Endodermal cell (in vitro differentiated cells): ENCODE measurements around the gene FAM200A. TPM values are rescaled to one million over a fixed set of nuclear protein-coding genes. Genes with fewer than 3 reads are reported as not detected.

Experiments
- DNase-seq: peaks from one replicate; pipeline ENCODE4 v3.0.0-alpha.2; 2017
- H3K27ac ChIP-seq: 2 replicates; pipeline ENCODE4 v1.5.1; 2013; ENCODE audit warnings: mild to moderate bottlenecking, low read depth, low read length, moderate library complexity
- H3K27me3 ChIP-seq: 2 replicates; pipeline ENCODE4 v1.6.1; 2013; ENCODE audit warnings: mild to moderate bottlenecking, low read length, moderate library complexity; ENCODE audit not compliant: insufficient read depth, control insufficient read depth, poor library complexity, severe bottlenecking
- H3K36me3 ChIP-seq: 2 replicates; pipeline ENCODE4 v1.7.0; 2013; ENCODE audit warnings: mild to moderate bottlenecking, low read length, moderate library complexity; ENCODE audit not compliant: control insufficient read depth, insufficient read depth
- H3K4me1 ChIP-seq: one replicate; pipeline ENCODE4 v1.7.0; 2013; ENCODE audit warnings: low read length; ENCODE audit not compliant: control insufficient read depth, insufficient read depth
- H3K4me3 ChIP-seq: 2 replicates; pipeline ENCODE4 v1.5.1; 2013; ENCODE audit warnings: mild to moderate bottlenecking, low read length, moderate library complexity
- H3K9ac ChIP-seq: 2 replicates; pipeline ENCODE4 v1.6.1; 2013; ENCODE audit warnings: mild to moderate bottlenecking, low read length, moderate library complexity; ENCODE audit not compliant: poor library complexity, severe bottlenecking; ENCODE audit errors: extremely low read depth
- H3K9me3 ChIP-seq: 2 replicates; pipeline ENCODE4 v1.6.1; 2013; ENCODE audit warnings: mild to moderate bottlenecking, low read length, moderate library complexity; ENCODE audit not compliant: control insufficient read depth
- H3K27ac Mint-ChIP-seq: 2 replicates; pipeline ENCODE4 v1.8.0; 2020; ENCODE audit warnings: mixed read lengths
- H3K27me3 Mint-ChIP-seq: 2 replicates; pipeline ENCODE4 v1.8.0; 2021; ENCODE audit warnings: mild to moderate bottlenecking, mixed read lengths; ENCODE audit not compliant: insufficient read depth
- H3K36me3 Mint-ChIP-seq: 2 replicates; pipeline ENCODE4 v1.8.0; 2020; ENCODE audit warnings: low read depth, mixed read lengths
- H3K4me1 Mint-ChIP-seq: 2 replicates; pipeline ENCODE4 v1.8.0; 2020; ENCODE audit warnings: mixed read lengths
- H3K4me3 Mint-ChIP-seq: 2 replicates; pipeline ENCODE4 v1.8.0; 2020; ENCODE audit warnings: mild to moderate bottlenecking, moderate library complexity, mixed read lengths
- H3K9me3 Mint-ChIP-seq: 2 replicates; pipeline ENCODE4 v1.8.0; 2020; ENCODE audit warnings: mild to moderate bottlenecking, mixed read lengths
- WGBS, 2 experiments: methylation state at CpG; one replicate each; pipeline versions ENCODE4 v1.1.5 to v1.1.7; 2013; ENCODE audit warnings: missing lambda C conversion rate in 2 of 2, mixed read lengths in 1 of 2; ENCODE audit not compliant: insufficient coverage in 1 of 2, insufficient read length in 1 of 2; 5-methylcytosine and 5-hydroxymethylcytosine counted together
- total RNA-seq, 2 donors: library from RNA; stranded (reverse); fragmentation: NEBNext Ultra II Directional in 1 of 2; extraction: Animal tissue kit (Norgen Biotek cat#: 25700) in 1 of 2; gene quantifications; 2 replicates in 1 of 2; 3 replicates in 1 of 2; pipeline ENCODE4 v1.2.1, GENCODE V29; 2021
- TF ChIP-seq, protein P1 (sequence below): fragments of 200-600 bp; sonication (generic); conservative IDR thresholded peaks from 2 replicates; pipeline ENCODE4 v1.5.0; 2021; ENCODE audit warnings: antibody characterized with exemption, mild to moderate bottlenecking

FAM200A gene
- total RNA-seq, 2 donors from 2014 or later, result 7.7 to 8.3 TPM

DNA sequence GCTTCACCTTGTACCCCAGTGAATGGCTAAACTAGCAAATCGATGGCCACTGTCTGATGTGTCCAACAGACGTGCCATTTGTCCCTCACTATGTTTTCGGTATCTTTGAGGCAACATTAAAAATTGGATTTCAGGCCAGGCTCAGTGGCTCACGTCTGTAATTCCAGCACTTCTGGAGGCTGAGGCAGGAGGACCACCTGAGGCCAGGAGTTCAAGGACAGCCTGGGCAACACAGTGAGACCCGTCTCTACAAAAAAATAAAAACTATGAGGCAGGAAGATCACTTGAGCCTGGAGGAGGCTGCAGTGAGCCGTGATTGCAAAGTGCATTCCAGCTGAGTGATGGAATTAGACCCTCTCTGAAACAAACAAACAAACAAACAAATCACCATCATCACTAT, 8.0 kb downstream of the FAM200A start:
- Histone ChIP-seq H3K4me1 (no peaks in the 10 kb centered on the region), H3K4me3 (no peak overlapping the region), H3K27ac (no peak overlapping the region), H3K9me3 (peaks cover 35% of the 10 kb centered on the region), H3K36me3 (peaks cover 24% of the 10 kb centered on the region), H3K9ac (no peak overlapping the region), H3K27me3 (no peaks in the 10 kb centered on the region)
- TF ChIP-seq, protein P1, sequence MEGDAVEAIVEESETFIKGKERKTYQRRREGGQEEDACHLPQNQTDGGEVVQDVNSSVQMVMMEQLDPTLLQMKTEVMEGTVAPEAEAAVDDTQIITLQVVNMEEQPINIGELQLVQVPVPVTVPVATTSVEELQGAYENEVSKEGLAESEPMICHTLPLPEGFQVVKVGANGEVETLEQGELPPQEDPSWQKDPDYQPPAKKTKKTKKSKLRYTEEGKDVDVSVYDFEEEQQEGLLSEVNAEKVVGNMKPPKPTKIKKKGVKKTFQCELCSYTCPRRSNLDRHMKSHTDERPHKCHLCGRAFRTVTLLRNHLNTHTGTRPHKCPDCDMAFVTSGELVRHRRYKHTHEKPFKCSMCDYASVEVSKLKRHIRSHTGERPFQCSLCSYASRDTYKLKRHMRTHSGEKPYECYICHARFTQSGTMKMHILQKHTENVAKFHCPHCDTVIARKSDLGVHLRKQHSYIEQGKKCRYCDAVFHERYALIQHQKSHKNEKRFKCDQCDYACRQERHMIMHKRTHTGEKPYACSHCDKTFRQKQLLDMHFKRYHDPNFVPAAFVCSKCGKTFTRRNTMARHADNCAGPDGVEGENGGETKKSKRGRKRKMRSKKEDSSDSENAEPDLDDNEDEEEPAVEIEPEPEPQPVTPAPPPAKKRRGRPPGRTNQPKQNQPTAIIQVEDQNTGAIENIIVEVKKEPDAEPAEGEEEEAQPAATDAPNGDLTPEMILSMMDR, result no peak
- no peaks in the 10 kb centered on the region for H3K4me1 Mint-ChIP-seq
- H3K9me3 Mint-ChIP-seq, result peaks cover 83% of the 10 kb centered on the region
- H3K4me3 Mint-ChIP-seq, result no peak overlapping the region
- WGBS, 2 experiments, result 89 to 95% methylated on average over 5 to 6 of the region's 6 CpGs
- no peak for DNase-seq
- peaks cover 3% of the 10 kb centered on the region for H3K27me3 Mint-ChIP-seq
- H3K27ac Mint-ChIP-seq, result no peak overlapping the region
- peaks cover 52% of the 10 kb centered on the region for H3K36me3 Mint-ChIP-seq

DNA sequence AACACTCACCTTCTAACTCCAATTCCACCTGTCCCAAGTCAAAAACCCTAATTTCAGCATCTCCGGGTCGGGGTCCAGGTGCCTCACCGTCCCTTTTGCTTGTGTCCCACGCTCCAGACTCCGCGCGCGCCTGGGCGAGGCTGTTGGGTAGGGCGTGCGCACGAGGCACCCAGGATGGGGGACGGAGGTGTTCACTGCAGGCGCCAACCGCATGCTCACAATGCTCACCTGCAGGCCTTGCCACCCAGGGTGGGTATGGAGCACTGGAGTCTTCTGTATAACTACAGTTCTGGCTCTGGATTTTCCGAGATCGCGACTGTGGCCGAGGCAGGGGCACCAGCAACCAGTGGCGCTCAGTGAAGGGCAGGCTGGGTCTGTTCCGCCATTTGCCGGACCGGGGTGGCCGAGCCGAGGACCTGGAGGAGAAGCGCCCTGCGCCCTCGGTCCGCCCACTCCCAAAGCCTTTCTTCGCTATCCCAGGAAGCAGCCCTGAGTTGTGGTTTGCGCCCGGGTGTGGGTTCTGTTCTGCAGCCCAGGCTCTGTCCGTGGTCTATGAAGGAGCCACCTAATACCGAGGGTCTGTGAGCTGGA, 8.7 kb downstream of the FAM200A start:
- Histone ChIP-seq H3K9me3 (peaks cover 34% of the 10 kb centered on the region), H3K27ac (no peak overlapping the region), H3K4me1 (no peaks in the 10 kb centered on the region), H3K9ac (no peak overlapping the region), H3K4me3 (no peak overlapping the region), H3K27me3 (no peaks in the 10 kb centered on the region), H3K36me3 (peaks cover 20% of the 10 kb centered on the region)
- peaks cover 47% of the 10 kb centered on the region for H3K36me3 Mint-ChIP-seq
- H3K9me3 Mint-ChIP-seq, result peaks cover 84% of the 10 kb centered on the region
- 96% methylated on average over 19 to 34 of the region's 34 CpGs for WGBS, 2 experiments
- TF ChIP-seq, protein P1, result no peak
- peaks cover 3% of the 10 kb centered on the region for H3K27me3 Mint-ChIP-seq
- no peak overlapping the region for H3K4me3 Mint-ChIP-seq
- DNase-seq, result no peak
- no peak overlapping the region for H3K27ac Mint-ChIP-seq
- no peaks in the 10 kb centered on the region for H3K4me1 Mint-ChIP-seq

GRCh38 chr7:99541212-99541611, 10.7 kb downstream of the FAM200A start:
- no peak overlapping the region for H3K27ac ChIP-seq
- Mint-ChIP-seq H3K27ac (no peak overlapping the region), H3K4me1 (no peaks in the 10 kb centered on the region), H3K9me3 (peaks cover 86% of the 10 kb centered on the region), H3K4me3 (no peak overlapping the region), H3K36me3 (peaks cover 27% of the 10 kb centered on the region), H3K27me3 (peaks cover 6% of the 10 kb centered on the region)
- H3K9ac ChIP-seq, result no peak overlapping the region
- DNase-seq, result no peak
- peaks cover 14% of the 10 kb centered on the region for H3K9me3 ChIP-seq
- no peaks in the 10 kb centered on the region for H3K4me1 ChIP-seq
- no peak overlapping the region for H3K4me3 ChIP-seq
- TF ChIP-seq, protein P1, result no peak
- H3K27me3 ChIP-seq, result no peaks in the 10 kb centered on the region
- 90 to 93% methylated on average over 9 of the region's 9 CpGs for WGBS, 2 experiments
- peaks cover under 1% of the 10 kb centered on the region for H3K36me3 ChIP-seq
